Measurements from ENCODE around the gene PITX2.

The PITX2 gene

DNA sequence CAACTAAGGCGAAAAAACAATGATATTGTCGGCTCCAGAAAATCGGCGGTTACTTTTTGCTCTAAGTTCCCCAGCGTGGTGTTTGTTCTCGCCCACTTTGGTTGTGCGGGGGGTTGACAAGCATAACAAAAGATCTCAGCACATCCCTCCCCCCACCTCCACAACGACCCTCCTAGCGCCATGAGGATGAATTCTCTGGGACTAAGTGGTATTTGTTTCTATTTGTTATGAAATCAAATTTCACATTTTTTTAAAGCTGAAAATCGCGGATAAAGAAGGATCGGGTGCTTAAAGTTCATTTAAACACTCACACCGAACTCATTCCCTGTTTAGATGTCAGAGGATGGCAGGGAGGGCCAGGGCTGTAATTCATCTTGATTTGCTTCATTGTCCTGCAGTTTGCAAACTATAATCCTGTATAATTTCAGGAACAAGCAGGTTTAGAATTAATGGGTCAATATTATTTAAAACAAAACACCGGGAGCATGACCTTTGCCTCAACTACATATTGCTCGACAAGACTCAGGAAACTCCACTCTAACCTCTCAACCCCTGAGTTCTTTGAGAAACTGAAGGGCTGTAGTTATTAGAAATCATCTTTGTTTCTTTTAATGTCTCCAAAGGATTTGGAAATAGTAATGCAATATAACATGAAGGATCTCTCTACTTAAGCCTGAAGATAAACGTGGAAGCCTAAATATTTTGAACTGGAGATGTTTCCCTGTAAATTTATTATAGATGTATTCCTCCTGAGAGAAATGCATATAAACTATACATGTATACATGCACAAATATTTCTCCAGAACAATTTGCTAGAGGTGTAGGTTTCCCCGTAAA, 6.4 kb downstream of the PITX2 start:
- peaks cover 88% of the 10 kb centered on the region for H3K27me3 ChIP-seq (replicated peaks; ENCODE audit: control insufficient read depth, insufficient read depth, low read length, poor library complexity, severe bottlenecking)
- peaks cover 7% of the 10 kb centered on the region for H3K4me1 ChIP-seq (ENCODE audit: control insufficient read depth, insufficient read depth, low read length, poor library complexity, severe bottlenecking)
- no peak overlapping the region for H3K27ac ChIP-seq (ENCODE audit: insufficient read depth, low read length, poor library complexity, severe bottlenecking)
- no peak for DNase-seq
- H3K36me3 ChIP-seq (ENCODE audit: control insufficient read depth, insufficient read depth, low read length) = no peaks in the 10 kb centered on the region
- H3K9me3 ChIP-seq (ENCODE audit: control insufficient read depth, low read length) = no peaks in the 10 kb centered on the region
- no peak overlapping the region for H3K4me3 ChIP-seq (ENCODE audit: insufficient read depth, low read depth, low read length, poor library complexity, severe bottlenecking)

DNA sequence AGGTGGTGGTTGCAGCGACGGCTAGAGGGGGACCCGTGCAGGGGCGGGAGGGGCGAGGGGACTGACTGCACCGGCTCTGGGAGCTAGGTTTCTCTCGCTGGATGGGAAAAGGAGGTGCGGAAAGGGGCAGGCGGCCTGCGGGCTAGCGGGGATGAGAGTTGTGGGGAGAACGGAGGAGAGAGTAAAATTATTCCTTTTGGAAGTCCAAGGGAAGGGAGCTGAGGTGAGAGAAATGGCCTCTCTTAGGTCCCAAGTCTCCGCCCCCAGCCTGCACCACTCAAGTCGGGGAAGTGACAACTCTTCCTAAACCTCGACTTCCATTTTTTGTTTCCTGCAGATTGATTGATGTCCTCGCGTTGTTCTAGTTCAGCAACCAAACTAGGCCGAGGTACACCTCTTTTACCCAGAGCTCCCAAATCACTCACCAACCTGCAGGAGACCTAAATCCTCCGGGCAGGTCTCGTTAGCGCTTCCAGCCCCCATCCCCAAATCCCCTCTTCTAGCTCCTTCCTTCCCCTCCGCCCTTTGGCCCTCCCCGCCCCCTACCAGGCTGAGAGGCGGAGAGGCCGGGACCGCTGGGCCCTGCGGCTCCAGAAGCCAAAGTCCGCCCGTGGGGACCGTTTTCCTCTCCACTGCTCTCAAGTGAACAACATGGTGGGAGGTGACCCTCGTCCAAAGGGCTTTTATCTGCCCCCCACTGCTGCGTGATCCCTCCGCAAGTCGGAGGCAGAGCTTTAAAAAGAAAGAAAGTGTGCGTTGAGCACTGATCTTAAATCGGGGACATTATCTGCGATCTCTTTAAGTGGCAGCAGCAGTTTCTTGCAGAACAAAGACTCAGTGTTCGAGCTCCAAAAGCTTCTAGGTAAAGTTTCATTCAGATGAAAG, 7.3 kb downstream of the PITX2 start:
- Histone ChIP-seq H3K27me3 (replicated peaks; ENCODE audit: control insufficient read depth, insufficient read depth, low read length, poor library complexity, severe bottlenecking) (peaks cover 88% of the 10 kb centered on the region), H3K9me3 (ENCODE audit: control insufficient read depth, low read length) (no peaks in the 10 kb centered on the region), H3K4me3 (ENCODE audit: insufficient read depth, low read depth, low read length, poor library complexity, severe bottlenecking) (no peak overlapping the region), H3K27ac (ENCODE audit: insufficient read depth, low read length, poor library complexity, severe bottlenecking) (no peak overlapping the region), H3K4me1 (ENCODE audit: control insufficient read depth, insufficient read depth, low read length, poor library complexity, severe bottlenecking) (peaks cover 2% of the 10 kb centered on the region), H3K36me3 (ENCODE audit: control insufficient read depth, insufficient read depth, low read length) (no peaks in the 10 kb centered on the region)
- no peak for DNase-seq

DNA sequence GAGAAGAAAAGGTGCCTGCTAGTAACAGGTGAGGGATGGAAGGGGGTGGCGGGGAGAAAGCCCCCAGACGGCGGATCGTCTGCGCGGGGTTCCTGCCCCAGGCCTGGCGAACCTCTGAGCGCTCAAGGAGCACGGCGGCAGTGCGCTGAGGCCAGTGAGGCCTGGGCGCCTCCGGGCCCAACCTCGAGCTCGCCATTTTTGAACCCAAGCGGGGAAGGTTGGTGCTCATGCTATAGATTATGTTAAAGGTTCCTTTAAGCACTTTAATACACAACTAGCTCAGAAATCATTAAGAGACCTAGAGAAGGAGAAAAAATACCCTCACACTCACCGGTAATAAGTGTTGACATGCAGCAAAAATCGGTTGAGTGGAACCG, 7.9 kb downstream of the PITX2 start:
- Histone ChIP-seq H3K9me3 (ENCODE audit: control insufficient read depth, low read length) (no peaks in the 10 kb centered on the region), H3K27me3 (replicated peaks; ENCODE audit: control insufficient read depth, insufficient read depth, low read length, poor library complexity, severe bottlenecking) (peaks cover 82% of the 10 kb centered on the region), H3K36me3 (ENCODE audit: control insufficient read depth, insufficient read depth, low read length) (no peaks in the 10 kb centered on the region), H3K27ac (ENCODE audit: insufficient read depth, low read length, poor library complexity, severe bottlenecking) (no peak overlapping the region), H3K4me1 (ENCODE audit: control insufficient read depth, insufficient read depth, low read length, poor library complexity, severe bottlenecking) (peaks cover 2% of the 10 kb centered on the region), H3K4me3 (ENCODE audit: insufficient read depth, low read depth, low read length, poor library complexity, severe bottlenecking) (no peak overlapping the region)
- DNase-seq = no peak

DNA sequence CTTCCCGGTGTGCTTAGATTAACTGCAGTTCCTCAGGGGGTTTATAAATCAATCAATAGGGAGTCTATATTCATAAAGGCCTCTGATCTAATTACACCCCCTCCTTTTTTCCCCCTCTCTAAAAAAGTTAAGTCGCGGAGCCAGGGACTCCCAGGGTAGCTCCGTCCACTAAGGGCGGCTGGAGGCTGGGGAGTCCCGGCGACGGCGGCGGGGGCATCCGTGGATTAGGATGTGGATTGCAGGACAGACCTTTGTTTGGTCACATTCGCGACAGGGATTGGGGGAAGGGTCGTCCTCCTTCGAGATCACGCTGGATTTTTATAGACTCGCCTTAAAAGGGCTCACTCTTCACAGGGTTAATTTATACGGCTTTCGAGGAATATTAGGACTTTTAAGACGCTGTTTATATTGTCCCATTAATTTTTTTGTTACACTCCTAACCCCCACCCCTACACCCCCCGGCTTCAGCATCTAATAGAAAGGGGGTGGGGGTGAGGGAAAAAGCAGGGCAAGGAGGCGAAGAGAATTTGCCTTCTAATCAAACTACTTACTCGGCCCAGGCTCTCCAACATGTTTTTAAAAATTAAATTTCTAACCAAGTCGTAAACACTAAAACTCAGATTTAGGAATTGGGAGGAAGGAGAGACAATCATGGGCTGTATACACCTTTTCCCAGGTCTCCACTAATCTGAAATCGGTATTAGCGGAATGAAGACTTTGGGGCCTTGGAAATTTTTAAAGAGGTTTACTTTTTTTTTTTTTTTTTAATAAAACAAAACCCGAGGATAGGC, 8.5 kb downstream of the PITX2 start:
- no peak overlapping the region for H3K27ac ChIP-seq (ENCODE audit: insufficient read depth, low read length, poor library complexity, severe bottlenecking)
- DNase-seq = no peak
- no peaks in the 10 kb centered on the region for H3K9me3 ChIP-seq (ENCODE audit: control insufficient read depth, low read length)
- peaks cover 79% of the 10 kb centered on the region for H3K27me3 ChIP-seq (replicated peaks; ENCODE audit: control insufficient read depth, insufficient read depth, low read length, poor library complexity, severe bottlenecking)
- no peaks in the 10 kb centered on the region for H3K36me3 ChIP-seq (ENCODE audit: control insufficient read depth, insufficient read depth, low read length)
- no peak overlapping the region for H3K4me3 ChIP-seq (ENCODE audit: insufficient read depth, low read depth, low read length, poor library complexity, severe bottlenecking)
- H3K4me1 ChIP-seq (ENCODE audit: control insufficient read depth, insufficient read depth, low read length, poor library complexity, severe bottlenecking) = peaks cover 2% of the 10 kb centered on the region

DNA sequence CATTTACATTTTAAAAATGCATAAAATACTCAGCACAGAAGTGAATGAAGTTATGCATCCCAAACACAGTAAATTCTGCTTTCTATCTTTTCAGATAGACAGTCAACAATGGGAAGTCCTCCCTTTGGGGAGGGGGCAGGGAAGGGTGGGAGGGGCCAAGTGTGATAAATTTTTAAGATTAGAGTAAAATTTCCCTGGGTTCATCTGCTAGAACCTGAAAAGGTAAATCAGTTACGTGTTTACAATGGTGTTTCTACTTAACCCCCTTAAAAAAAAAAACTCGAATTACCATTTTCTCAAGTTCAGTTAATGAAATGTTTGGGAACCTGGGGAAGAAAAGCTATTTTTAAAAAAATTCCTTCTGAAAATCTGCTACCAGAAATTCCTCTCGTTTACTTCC, 9.1 kb downstream of the PITX2 start:
- Histone ChIP-seq H3K27me3 (replicated peaks; ENCODE audit: control insufficient read depth, insufficient read depth, low read length, poor library complexity, severe bottlenecking) (peaks cover 75% of the 10 kb centered on the region), H3K27ac (ENCODE audit: insufficient read depth, low read length, poor library complexity, severe bottlenecking) (no peak overlapping the region), H3K36me3 (ENCODE audit: control insufficient read depth, insufficient read depth, low read length) (no peaks in the 10 kb centered on the region), H3K4me3 (ENCODE audit: insufficient read depth, low read depth, low read length, poor library complexity, severe bottlenecking) (no peak overlapping the region), H3K4me1 (ENCODE audit: control insufficient read depth, insufficient read depth, low read length, poor library complexity, severe bottlenecking) (peaks cover 2% of the 10 kb centered on the region), H3K9me3 (ENCODE audit: control insufficient read depth, low read length) (no peaks in the 10 kb centered on the region)
- DNase-seq = no peak

DNA sequence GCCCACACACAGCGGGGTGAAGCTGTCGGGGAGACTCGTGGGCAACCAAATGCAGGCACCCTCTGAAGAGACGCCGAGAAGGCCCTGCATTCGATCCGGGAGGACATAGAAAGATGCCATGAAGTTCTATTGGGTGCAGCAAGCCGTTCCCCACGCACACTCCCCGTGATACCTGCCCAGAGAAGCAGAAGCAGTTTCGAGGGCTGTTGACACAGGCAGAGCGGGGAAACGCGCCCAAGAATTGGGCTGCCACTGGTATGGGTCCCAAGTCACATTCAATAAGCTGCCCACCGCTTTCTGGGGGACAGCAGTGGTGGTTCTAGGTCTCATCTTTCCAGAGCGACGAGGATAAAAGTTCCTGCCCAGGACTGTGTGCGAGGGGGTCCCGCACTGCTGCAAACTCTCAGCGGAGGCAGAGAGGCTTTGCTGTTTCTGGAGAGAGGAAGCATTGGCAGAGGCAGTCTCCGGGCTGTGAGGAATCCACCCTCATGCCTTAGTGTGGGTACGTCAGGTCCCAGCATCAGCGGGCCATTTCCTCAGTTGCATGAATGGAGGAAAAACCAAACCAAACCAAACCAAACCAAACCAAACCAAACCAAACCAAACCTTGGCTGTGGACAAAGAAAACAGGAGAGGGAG, 10.1 kb downstream of the PITX2 start:
- no peak for DNase-seq
- Histone ChIP-seq H3K4me3 (ENCODE audit: insufficient read depth, low read depth, low read length, poor library complexity, severe bottlenecking) (no peak overlapping the region), H3K4me1 (ENCODE audit: control insufficient read depth, insufficient read depth, low read length, poor library complexity, severe bottlenecking) (peaks cover 2% of the 10 kb centered on the region), H3K27ac (ENCODE audit: insufficient read depth, low read length, poor library complexity, severe bottlenecking) (no peak overlapping the region), H3K27me3 (replicated peaks; ENCODE audit: control insufficient read depth, insufficient read depth, low read length, poor library complexity, severe bottlenecking) (peaks cover 65% of the 10 kb centered on the region), H3K36me3 (ENCODE audit: control insufficient read depth, insufficient read depth, low read length) (no peaks in the 10 kb centered on the region), H3K9me3 (ENCODE audit: control insufficient read depth, low read length) (no peaks in the 10 kb centered on the region)

DNA sequence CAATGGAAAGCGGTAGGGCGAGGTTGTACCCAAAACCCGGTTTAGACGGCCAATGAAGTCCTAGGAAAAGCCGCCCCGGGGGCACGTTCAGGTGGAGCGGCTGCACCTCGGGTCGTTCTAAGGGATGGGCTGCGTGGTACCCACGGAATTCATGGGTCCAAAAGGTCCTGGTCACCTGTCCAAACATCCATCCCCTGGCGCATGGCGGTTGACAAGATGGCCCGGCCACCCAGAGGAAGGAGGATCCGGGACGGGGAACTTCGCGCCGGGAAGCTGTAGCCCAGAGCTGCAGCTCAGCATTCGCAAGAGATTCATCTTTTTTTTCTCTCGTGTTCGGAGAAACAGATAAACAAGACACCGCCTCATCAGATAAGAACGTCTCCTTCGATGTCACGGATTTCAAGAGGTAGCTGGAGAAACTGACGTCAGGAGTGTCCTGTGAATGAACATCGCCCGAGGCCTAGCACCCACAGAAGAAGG, 10.9 kb downstream of the PITX2 start:
- peaks cover 2% of the 10 kb centered on the region for H3K4me1 ChIP-seq (ENCODE audit: control insufficient read depth, insufficient read depth, low read length, poor library complexity, severe bottlenecking)
- no peaks in the 10 kb centered on the region for H3K36me3 ChIP-seq (ENCODE audit: control insufficient read depth, insufficient read depth, low read length)
- H3K27me3 ChIP-seq (replicated peaks; ENCODE audit: control insufficient read depth, insufficient read depth, low read length, poor library complexity, severe bottlenecking) = peaks cover 58% of the 10 kb centered on the region
- DNase-seq = no peak
- no peak overlapping the region for H3K4me3 ChIP-seq (ENCODE audit: insufficient read depth, low read depth, low read length, poor library complexity, severe bottlenecking)
- no peak overlapping the region for H3K27ac ChIP-seq (ENCODE audit: insufficient read depth, low read length, poor library complexity, severe bottlenecking)
- no peaks in the 10 kb centered on the region for H3K9me3 ChIP-seq (ENCODE audit: control insufficient read depth, low read length)

DNA sequence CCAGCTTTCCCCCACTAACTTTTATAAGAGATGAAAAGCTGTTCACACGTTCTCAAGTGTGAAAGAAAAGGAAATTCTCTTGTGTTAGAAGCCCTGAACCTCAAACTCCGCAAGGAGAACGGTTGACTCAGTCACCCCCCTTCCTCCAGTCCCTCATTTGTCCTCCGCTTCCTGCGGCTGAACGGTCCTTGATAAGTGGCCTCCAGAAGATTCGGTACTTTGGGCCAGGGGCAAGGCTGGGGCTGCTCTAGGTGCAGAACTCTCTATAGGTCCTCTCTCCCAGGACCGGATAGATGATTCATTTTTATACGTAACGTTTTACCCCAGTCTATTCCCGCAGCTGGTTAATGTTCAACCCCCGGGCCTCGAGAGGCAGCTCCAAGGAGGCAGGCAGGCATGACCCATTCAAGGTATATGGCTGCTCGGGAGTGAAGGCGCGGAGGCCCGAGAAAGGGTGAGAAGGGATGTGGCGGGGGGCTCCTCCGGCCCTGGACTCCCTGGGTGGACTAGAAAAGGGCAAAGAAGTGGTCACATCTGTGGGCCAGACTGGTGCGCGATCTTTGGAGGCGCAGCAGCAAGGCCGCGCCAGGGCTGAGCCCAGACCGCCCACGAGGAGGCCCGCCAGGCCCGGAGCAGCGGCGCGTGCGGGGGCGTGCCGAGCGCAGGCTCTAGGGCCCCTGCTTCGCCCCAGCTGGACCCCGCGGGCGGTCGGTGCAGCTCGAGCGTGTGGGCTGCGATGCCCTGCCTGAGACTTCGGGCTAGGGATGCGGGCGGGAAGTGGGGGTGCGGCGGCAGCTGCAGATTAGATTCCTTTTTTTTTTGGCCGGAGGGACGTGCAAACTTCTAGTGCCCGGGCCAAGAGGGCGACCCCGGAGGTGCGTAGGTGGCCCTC, 11.7 kb downstream of the PITX2 start:
- Histone ChIP-seq H3K9me3 (ENCODE audit: control insufficient read depth, low read length) (no peaks in the 10 kb centered on the region), H3K27me3 (replicated peaks; ENCODE audit: control insufficient read depth, insufficient read depth, low read length, poor library complexity, severe bottlenecking) (peaks cover 50% of the 10 kb centered on the region), H3K4me3 (ENCODE audit: insufficient read depth, low read depth, low read length, poor library complexity, severe bottlenecking) (no peak overlapping the region), H3K36me3 (ENCODE audit: control insufficient read depth, insufficient read depth, low read length) (no peaks in the 10 kb centered on the region), H3K4me1 (ENCODE audit: control insufficient read depth, insufficient read depth, low read length, poor library complexity, severe bottlenecking) (peaks cover 2% of the 10 kb centered on the region), H3K27ac (ENCODE audit: insufficient read depth, low read length, poor library complexity, severe bottlenecking) (no peak overlapping the region)
- no peak for DNase-seq

DNA sequence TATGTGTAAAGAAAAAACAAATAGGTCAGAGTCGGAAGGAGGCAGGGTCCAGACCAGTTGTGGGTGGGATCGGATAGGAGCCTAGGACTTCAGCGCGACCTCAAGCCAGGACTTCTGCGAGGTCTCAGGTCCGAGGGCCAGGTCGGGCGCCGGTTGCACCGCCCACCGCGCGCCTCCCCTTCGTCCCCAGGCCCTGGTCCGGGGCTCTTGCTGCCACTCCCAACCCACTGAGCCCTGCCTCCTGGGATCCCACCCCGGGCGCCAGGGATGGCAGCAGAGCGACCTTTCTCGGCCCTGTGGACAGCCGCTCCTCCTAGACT, 12.3 kb downstream of the PITX2 start:
- peaks cover 2% of the 10 kb centered on the region for H3K4me1 ChIP-seq (ENCODE audit: control insufficient read depth, insufficient read depth, low read length, poor library complexity, severe bottlenecking)
- peaks cover 45% of the 10 kb centered on the region for H3K27me3 ChIP-seq (replicated peaks; ENCODE audit: control insufficient read depth, insufficient read depth, low read length, poor library complexity, severe bottlenecking)
- DNase-seq = no peak
- H3K9me3 ChIP-seq (ENCODE audit: control insufficient read depth, low read length) = no peaks in the 10 kb centered on the region
- H3K4me3 ChIP-seq (ENCODE audit: insufficient read depth, low read depth, low read length, poor library complexity, severe bottlenecking) = no peak overlapping the region
- no peaks in the 10 kb centered on the region for H3K36me3 ChIP-seq (ENCODE audit: control insufficient read depth, insufficient read depth, low read length)
- no peak overlapping the region for H3K27ac ChIP-seq (ENCODE audit: insufficient read depth, low read length, poor library complexity, severe bottlenecking)

All from effector memory CD4-positive, alpha-beta T cell (primary cell).